HG02870 (cell line): ENCODE measurements around the gene IFTAP.
A peak's percentile ranks its signal among the peaks of the same experiment; 100 is the strongest.
"Not testable (repeated sequence)": the region's sequence is repeated elsewhere in the genome, so short reads cannot be mapped to it uniquely, and the experiment has no call there.

Source experiments
- ATAC-seq: cut with Tn5 transposase; IDR thresholded peaks from one replicate; pipeline ENCODE4 v1.9.1; 2021; ENCODE audit warnings: mild to moderate bottlenecking, moderate library complexity; ENCODE audit not compliant: unreplicated experiment

Gene IFTAP

DNA sequence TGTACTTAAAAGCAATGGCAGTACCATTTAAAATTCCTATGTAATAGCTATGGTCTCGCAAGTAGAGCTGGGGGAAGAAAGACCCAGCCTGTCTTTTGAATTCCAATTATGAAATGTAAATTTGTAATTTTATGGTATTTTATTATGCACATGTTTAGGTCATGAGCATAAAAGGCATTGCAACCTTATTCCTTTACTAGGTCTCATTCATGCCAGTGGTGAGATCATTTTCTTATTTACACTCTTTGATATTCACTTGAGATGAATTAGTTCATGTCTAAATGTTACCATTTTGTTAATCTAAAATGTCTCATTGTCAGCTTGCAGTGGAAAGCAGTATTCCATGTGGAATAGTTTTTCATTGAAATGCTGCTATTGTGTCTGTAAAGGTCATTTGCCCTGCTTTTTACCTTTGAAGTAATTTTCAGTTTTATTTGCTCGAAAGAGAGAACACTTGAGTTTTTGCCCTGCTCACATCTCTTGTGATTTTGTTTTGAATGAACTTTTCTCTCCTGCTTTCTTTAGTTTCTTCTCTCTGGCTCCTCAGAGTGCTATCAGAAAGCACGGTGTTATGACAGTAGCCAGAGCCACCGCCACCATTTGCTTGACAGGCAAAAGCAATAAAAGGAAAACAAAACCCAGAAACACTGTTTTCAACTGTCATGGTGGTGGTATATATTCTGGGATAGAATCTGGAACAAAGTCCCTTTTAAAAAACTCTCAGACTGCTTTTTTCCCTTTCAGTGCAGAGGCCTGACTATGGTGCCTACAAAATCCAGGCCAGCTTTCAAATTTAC is 41.0 kb downstream of the IFTAP start:
- no peak for ATAC-seq

DNA sequence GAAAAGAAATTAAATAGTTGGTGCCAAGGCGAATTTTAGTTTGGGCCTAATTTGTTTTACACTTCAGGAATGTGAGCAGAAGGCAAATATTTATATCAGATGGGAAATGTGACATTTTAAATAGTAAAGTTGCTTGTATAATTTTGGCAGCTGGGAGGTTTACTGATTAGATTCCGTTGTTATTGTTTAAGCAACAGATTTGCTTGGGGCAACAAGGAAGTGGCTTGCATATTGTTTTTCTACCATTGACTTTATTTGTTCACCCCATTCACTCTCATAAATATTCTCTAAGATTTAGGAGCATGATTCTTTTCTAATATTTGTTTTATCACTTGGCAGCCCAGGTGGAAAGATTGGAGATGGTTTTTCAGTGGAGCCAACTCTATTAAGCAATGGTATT is 44.3 kb downstream of the IFTAP start:
- no peak for ATAC-seq

DNA sequence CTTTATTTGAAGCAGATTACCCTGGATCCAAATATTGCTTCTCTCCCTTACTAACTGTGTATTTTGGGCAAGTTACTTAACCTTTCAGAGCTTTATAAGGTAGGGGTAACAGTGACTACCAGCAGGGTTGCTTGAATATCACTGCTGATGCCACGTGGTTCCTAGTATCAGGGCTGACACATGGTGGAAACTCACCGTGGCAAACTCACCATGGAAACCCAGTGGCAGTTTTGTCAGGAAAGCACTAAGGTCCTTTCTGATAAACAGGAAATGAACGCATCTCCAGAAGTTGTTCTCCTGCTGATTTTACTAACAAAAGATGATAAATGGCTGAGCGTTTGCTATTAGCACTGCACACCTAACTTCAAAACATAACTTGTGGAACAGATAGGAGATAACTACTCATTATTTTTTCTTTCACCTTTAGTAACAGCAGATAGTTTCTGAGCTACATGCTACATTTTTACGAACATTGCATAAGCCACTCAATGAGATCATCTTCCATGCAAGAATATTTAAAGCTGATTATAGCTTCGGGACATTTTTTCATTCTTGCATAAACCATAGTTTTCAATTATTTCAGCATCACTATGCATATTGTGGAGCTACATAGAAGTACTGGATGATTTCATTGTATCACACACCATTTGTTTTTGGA is 63.4 kb downstream of the IFTAP start:
- ATAC-seq: no peak

GRCh38 chr11:36661359-36661758 is 67.1 kb downstream of the IFTAP start:
- ATAC-seq: not testable (repeated sequence)

GRCh38 chr11:36672815-36673450 is 78.6 kb downstream of the IFTAP start:
- ATAC-seq: no peak

DNA sequence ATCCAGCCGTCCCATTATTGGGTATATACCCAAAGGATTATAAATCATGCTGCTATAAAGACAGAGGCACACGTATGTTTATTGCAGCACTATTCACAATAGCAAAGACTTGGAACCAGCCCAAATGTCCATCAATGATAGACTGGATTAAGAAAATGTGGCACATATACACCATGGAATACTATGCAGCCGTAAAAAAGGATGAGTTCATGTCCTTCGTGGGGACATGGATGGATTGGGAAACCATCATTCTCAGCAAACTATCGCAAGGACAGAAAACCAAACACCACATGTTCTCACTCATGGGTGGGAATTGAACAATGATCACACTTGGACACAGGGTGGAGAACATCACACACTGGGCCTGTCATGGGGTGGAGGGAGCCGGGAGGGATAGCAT is 85.2 kb downstream of the IFTAP start:
- ATAC-seq: not testable (repeated sequence)

DNA sequence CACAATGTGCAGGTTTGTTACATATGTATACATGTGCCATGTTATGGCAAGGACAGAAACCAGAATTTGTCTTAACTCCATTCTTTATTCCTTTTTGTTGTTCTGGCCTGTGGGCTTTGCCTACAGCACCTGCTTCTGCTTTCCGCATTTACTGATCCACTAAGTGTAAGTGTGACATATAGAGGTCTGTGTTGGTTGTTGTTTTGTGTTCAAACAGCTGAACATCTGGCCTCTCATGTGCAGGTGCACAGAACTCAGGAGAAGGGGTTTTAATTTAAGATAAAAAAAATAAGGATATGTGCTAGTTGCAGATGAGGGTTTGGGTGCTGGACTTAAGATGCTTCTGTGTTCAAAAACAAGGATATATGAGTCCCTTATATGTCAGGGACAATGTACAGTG is 89.5 kb downstream of the IFTAP start:
- ATAC-seq: no peak

- peak; percentile 89 for ATAC-seq
Observed at GRCh38 chr11:36684840-36685801, 90.8 kb downstream of the IFTAP start.

GRCh38 chr11:36688132-36688531 is 93.8 kb downstream of the IFTAP start:
- ATAC-seq: no peak

DNA sequence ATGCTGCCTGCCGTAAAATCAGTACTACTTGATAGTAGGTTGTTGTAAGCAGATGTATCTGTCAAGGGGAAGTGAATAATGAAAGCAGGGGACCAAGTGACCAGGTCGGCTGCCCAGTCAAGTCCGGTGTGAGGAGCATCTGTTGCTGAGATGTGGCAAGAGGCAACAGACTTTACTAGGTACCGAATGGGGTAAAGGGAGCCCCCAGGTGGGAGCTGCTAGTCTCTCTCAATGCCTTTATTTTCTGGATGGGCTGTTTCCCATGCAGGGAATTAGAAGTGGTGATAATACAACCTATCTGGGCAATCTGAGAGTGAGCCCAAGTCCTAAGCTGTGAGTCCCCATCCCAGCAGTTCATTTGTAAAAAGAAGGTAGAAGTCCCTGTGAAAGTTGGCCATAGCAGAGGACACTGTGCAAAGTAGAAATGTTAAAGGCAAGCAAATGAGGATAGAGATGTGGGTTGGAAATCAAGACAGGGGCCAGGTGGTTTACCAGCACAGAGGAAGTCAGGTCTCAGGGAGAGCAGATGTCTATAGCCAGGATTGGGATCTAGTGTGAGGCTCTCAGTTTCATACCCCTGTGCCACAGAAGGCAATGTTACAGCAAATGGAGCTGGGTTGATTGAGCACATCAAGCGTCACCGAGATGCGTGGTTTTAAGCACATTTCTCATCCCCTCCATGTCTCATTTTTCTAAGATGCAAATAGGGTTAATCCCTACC is 94.4 kb downstream of the IFTAP start:
- no peak for ATAC-seq

DNA sequence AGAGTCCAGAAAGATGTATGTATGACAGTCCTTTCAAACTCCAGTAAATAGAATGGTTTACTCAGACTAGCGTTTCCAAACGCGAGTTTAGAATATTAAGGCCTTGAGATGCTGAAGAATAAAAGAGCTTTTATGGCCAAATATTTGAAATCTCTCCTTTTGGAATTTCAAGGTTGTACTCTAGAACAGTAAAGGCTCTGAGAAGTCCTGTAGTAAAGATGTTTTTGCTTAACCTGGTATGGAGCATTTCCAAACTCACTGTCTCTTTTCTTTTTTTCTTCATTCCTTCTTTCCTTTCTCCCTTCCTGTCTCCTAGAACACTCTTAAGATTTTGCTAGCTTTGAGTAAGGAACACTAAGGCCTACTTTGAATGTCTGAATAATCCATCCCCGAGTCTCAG is 95.1 kb downstream of the IFTAP start:
- ATAC-seq: no peak

DNA sequence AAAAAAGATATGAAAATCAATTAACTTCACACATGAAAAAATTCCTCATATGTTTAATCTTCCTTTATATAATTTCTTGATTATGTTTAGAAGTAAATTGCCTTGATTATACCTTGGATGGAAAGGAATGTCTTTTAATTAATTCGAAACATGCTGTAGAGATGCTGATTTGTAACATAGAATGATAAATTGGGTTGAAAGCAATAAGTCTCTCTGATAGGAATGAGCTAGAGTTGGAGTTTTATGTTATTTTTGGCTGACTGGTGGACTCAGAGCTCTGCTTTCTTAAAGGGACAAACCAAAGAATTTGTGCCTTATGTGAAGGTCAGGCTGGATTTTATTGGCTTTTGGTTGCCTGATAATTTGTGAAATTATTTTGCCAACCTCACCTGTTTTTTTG is 98.4 kb downstream of the IFTAP start:
- no peak for ATAC-seq

DNA sequence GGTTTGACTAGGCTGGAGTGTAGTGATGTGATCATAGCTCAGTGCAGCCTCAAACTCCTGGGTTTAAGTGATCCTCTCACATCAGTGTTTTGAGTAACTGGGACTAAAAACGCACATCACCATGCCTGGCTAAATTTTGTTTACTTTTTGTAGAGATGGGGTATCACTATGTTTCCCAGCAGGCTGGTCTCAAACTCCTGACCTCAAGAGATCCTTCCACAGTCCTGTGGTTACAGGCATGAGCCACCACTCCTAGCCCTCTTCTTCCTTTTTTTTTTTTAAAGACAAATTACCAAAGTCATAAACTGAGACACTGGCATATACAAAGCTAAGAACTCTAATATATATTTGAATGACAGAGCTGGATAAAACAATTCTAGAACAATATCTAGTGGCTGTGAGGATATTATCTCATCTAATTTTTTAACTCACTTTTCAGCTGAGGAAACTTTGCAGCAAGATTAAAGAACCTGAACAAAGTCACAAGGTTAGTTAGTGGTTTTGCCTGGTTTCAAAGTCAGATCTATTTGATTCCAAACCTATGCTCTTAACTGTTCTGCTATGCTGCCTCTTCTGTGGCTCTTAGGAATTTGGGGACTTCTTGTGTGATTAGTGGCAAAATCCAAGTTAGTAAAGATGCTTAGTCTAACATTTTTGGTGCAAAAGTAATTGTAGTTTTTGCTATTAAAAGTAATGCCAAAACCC is 99.0 kb downstream of the IFTAP start:
- no peak for ATAC-seq

GRCh38 chr11:36695111-36695510 is 100.8 kb downstream of the IFTAP start:
- ATAC-seq: no peak

DNA sequence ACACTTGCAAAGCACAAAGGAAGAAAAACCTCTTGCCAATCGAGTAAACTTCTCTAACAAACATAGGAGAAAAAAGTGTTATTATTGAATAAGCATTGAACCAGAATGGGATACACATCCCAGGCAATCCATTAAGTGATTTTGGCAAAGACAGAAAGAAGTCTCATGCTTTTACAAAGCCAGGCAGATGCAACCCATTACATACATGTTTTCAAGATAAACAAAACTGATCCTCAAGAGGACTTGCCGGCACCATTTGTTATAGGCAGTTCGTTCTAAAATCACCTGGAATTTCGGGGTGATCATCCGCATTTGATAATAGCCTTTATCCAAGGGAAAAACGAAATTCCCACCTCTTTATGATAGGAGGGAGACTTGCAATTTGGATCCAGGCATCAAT is 101.3 kb downstream of the IFTAP start:
- ATAC-seq: no peak

GRCh38 chr11:36696550-36696949 is 102.2 kb downstream of the IFTAP start:
- ATAC-seq: no peak

DNA sequence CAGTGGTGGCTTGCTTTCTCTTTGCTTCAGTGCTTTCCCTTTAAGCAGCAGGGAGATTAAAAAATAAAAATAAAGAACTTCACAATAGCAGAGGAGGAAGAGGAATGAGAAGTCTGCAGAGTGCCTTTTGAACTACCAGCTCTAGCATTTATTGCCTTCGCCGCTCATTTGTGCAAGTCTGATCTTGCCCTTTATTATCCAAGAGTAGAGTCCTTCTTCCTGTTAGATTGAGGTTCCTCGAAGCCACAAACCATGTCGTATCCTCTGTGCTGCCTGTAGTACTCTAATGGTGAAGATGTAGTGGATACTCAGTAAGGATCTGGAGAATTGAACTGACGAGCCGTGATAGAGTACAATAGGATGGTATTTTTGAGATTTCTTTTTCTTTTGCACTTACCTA is 105.0 kb downstream of the IFTAP start:
- no peak for ATAC-seq

GRCh38 chr11:36700246-36700645 is 105.9 kb downstream of the IFTAP start:
- no peak for ATAC-seq

DNA sequence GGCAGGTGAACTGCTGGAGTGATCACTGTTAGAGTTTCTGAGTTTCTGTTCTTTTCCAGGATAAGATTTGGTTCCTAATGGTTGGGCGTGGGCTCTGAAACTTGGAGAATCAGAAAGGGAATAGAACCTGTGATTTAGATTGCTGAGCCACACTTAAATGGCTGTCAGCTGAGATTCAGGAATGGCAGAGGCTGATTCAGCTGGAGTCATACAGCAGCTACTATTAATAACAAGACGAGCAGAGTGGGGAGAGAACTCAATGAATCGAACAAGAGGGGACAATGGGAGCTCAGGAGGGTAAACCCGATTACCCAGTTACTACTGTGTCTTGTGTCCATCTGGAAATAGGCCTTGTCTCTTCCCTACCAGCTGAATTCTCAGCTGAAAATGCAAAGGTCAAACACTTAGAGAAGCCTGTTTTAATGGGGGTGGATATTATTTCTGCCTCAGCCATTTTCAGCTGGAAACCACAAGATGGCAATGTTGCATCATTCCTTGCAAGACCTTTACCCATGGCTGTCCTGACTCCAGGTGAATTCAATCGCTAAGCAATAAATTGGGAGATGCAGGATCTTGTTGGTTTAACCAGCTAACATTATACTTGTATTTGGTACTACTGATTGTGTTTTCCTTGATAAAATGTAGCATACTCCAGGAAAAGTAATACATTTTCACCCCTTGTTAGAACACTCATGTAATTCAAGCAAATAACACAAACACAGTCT is 108.2 kb downstream of the IFTAP start:
- ATAC-seq: peak; percentile 86
